Lower leg skin (tissue), 4 donors: ENCODE results near the gene COG5. TPM values are rescaled to one million over a fixed set of nuclear protein-coding genes. Genes with fewer than 3 reads are reported as not detected.

Experiments
- DNase-seq, 2 donors: peaks; one replicate each; pipeline ENCODE4 v3.0.0-alpha.2; 2019; ENCODE audit warnings: low spot score in 2 of 2
- H3K4me3 ChIP-seq: fragments of 200-600 bp; sonication (generic); 2 replicates; pipeline ENCODE4 v1.5.1; 2017; ENCODE audit warnings: mild to moderate bottlenecking, low read depth; ENCODE audit not compliant: poor library complexity, severe bottlenecking
- CTCF ChIP-seq, 3 donors: fragments of 450-650 bp; IDR thresholded peaks; one replicate each; pipeline ENCODE4 v1.5.1; 2016; ENCODE audit warnings: antibody characterized with exemption in 3 of 3, mild to moderate bottlenecking in 3 of 3, moderate library complexity in 2 of 3
- POLR2A ChIP-seq, 2 donors: fragments of 450-650 bp; IDR thresholded peaks; one replicate each; pipeline ENCODE4 v1.6.1; 2016 to 2017; ENCODE audit warnings: antibody characterized with exemption in 2 of 2, mild to moderate bottlenecking in 1 of 2, moderate library complexity in 1 of 2
- WGBS, 2 donors: methylation state at CpG; one replicate each; pipeline ENCODE4 v1.1.5; 2018; 5-methylcytosine and 5-hydroxymethylcytosine counted together
- intact Hi-C: fragments of 100-400 bp; cut with DNase I; formaldehyde crosslinking; loops from one replicate; pipeline ENCODE4 v1.15.0; 2023; ENCODE audit warnings: low total_unique reads
- total RNA-seq, 4 donors: library from RNA; depleted of rRNA; stranded (reverse); fragments of >200 nt; gene quantifications; one replicate each; pipeline ENCODE4 v1.1.0, GENCODE V29; 2016

The COG5 gene
- total RNA-seq, 4 donors from 2014 or later, result 34.4 to 50.6 (median 43.4) TPM

GRCh38 chr7:107439025-107439424 lies 124.7 kb downstream of the COG5 start:
- TF ChIP-seq POLR2A (IDR thresholded peaks at IDR 0.05) (no peak), CTCF (IDR thresholded peaks at IDR 0.05) (no peak)
- intact Hi-C loops, result no loop called here
- H3K4me3 ChIP-seq, result no peak overlapping the region
- no peak for DNase-seq
- 88 to 90% methylated on average over 5 of the region's 5 CpGs for WGBS, 2 donors

DNA sequence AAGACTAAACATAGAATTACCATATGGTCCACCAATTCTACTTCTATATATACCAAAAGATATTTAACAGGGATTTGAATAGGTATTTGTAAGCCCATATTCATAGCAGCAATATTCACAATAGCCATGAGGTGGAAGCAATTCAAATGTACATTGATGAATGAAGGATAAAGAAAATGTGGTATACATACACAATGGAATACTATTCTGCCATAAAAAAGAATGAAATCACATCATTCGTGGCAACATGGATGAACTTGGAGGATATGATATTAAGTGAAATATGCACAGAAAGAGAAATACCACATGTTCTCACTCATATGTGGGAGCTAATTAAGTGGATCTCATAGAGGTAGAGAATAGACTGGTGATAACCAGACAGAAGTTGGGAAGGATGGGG lies 128.0 kb downstream of the COG5 start:
- no peak overlapping the region for H3K4me3 ChIP-seq
- TF ChIP-seq CTCF (IDR thresholded peaks at IDR 0.05), result no peak
- TF ChIP-seq POLR2A (IDR thresholded peaks at IDR 0.05), result no peak
- DNase-seq, result no peak
- intact Hi-C loops, result no loop called here
- WGBS, 2 donors, result 95 to 97% methylated on average over 1 of the region's 1 CpG

DNA sequence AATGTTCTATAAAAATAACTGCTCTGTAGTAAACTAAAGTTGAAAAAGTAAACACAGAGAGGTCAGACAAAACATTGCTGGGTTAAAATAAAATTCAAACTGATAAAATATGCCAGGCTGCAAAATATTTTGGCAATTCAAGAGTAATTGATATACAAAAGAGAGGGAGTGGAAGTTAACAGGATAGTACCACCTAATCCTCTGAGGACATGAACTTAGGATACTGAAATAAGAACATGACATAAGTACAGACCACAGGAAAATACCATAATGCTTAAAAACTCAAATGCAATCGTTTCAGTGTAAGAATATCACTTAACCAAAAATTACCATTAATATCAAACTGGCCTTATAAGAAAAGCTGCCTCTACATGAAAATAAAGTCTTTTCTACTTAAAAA lies 131.5 kb downstream of the COG5 start:
- H3K4me3 ChIP-seq, result no peak overlapping the region
- TF ChIP-seq POLR2A (IDR thresholded peaks at IDR 0.05) (no peak), CTCF (IDR thresholded peaks at IDR 0.05) (no peak)
- intact Hi-C loops, result no loop called here
- no peak for DNase-seq
- WGBS, 2 donors, result 84 to 87% methylated on average over 1 of the region's 1 CpG

DNA sequence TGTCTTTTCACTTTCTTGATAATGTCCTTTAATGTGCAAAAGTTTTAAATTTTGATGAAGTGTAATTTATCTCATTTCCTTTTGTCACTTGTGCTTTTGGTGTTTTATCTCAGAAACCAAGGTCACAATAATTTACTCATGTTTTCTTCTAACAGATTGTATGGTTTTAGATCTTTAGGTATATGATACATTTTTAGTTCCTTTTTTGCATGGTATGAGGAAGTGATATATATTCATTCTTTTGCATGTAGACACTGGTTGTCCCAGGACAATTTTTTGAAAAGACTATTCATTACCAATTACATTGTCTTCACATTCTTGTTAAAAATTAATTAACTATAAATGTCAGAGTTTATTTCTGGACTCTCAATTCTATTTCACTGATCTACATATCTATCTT lies 133.7 kb downstream of the COG5 start:
- no peak for DNase-seq
- intact Hi-C loops, result no loop called here
- H3K4me3 ChIP-seq, result no peak overlapping the region
- TF ChIP-seq CTCF (IDR thresholded peaks at IDR 0.05), result no peak
- no peak for TF ChIP-seq POLR2A (IDR thresholded peaks at IDR 0.05)

- no peak overlapping the region for H3K4me3 ChIP-seq
- DNase-seq, result no peak
- 90 to 94% methylated on average over 1 of the region's 1 CpG for WGBS, 2 donors
- TF ChIP-seq CTCF (IDR thresholded peaks at IDR 0.05), result no peak
- no peak for TF ChIP-seq POLR2A (IDR thresholded peaks at IDR 0.05)
- intact Hi-C loops, result no loop called here
Measured at GRCh38 chr7:107428642-107429041, 135.1 kb downstream of the COG5 start.

DNA sequence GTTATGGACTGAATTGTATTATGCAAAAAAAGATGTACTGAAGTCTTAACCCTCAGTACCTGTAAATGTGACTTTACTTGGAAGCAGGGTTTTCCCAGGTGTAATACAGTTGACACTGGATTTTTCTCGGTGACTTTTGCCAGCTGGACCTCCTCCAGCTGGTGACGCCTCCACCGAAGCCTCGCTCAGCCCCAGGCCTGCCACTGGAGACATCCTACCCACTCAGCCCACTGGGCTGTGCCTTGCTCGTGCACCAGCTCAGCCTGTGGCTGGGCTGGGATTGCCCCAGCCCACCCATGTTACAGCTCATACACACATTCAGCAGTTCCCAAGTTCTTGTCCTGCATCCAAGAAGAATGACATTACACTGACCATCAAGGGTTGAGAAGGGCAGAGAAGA lies 136.3 kb downstream of the COG5 start:
- intact Hi-C loops, result no loop called here
- no peak for TF ChIP-seq CTCF (IDR thresholded peaks at IDR 0.05)
- TF ChIP-seq POLR2A (IDR thresholded peaks at IDR 0.05), result no peak
- WGBS, 2 donors, result 46 to 69% methylated on average over 5 of the region's 5 CpGs
- H3K4me3 ChIP-seq, result no peak overlapping the region
- DNase-seq, result no peak
